Gastrocnemius medialis (tissue), 4 donors: ENCODE results near the gene PMEPA1. TPM values are rescaled to one million over a fixed set of nuclear protein-coding genes. Genes with fewer than 3 reads are reported as not detected.

Source experiments
- ATAC-seq, 2 donors: fragments of 150-250 bp; one replicate each; pipeline ENCODE4 v1.9.1; 2016
- DNase-seq, 2 donors: peaks; one replicate each; pipeline ENCODE4 v3.0.0-alpha.2; 2019
- H3K27ac ChIP-seq, 4 donors: fragments of 200-600 bp; sonication (generic); 1 replicate in 1 of 4; 2 replicates in 3 of 4; pipeline ENCODE4 v1.5.1; 2016 to 2018; ENCODE audit warnings: mild to moderate bottlenecking in 2 of 4, moderate library complexity in 1 of 4
- H3K27me3 ChIP-seq, 3 donors: fragments of 200-600 bp; sonication (generic) in 2 of 3; 1 replicate in 1 of 3; 2 replicates in 2 of 3; pipeline versions ENCODE4 v1.5.1 to v1.6.0; 2016 to 2019; ENCODE audit warnings: mild to moderate bottlenecking in 1 of 3, moderate library complexity in 1 of 3
- H3K36me3 ChIP-seq, 2 donors: fragments of 200-600 bp; sonication (generic) in 1 of 2; one replicate each; pipeline ENCODE4 v1.5.1; 2017 to 2018
- H3K4me1 ChIP-seq, 2 donors: fragments of 200-600 bp; sonication (generic) in 1 of 2; one replicate each; pipeline ENCODE4 v1.5.1; 2016 to 2017; ENCODE audit warnings: mild to moderate bottlenecking in 2 of 2
- H3K4me3 ChIP-seq, 4 donors: fragments of 200-600 bp; sonication (generic) in 3 of 4; 1 replicate in 1 of 4; 2 replicates in 3 of 4; pipeline ENCODE4 v1.5.1; 2016 to 2019; ENCODE audit warnings: mild to moderate bottlenecking in 2 of 4
- H3K9me3 ChIP-seq, 3 donors: fragments of 200-600 bp; sonication (generic) in 2 of 3; 1 replicate in 1 of 3; 2 replicates in 2 of 3; pipeline ENCODE4 v1.5.1; 2016 to 2019
- POLR2A ChIP-seq, 2 donors: fragments of 450-650 bp; IDR thresholded peaks; one replicate each; pipeline ENCODE4 v1.6.1; 2017; ENCODE audit warnings: antibody characterized with exemption in 2 of 2, mild to moderate bottlenecking in 2 of 2, moderate library complexity in 2 of 2
- in situ Hi-C, 4 donors: fragments of 200-750 bp; cut with MboI; loops; one replicate each; pipeline versions ENCODE4 v1.15.0 to v1.8.0; 2017; ENCODE audit warnings: low sequenced_read_pairs in 4 of 4
- intact Hi-C: fragments of 100-400 bp; cut with DNase I; formaldehyde crosslinking; loops from one replicate; pipeline ENCODE4 v1.15.1; 2023; ENCODE audit warnings: low total_unique reads
- total RNA-seq, 4 donors: library from RNA; depleted of rRNA; stranded (reverse); fragments of >200 nt; gene quantifications; one replicate each; pipeline versions ENCODE4 v1.1.0 to v1.2.3, GENCODE V29; 2016
- TF ChIP-seq, protein P1 (sequence below), 5 experiments: fragments of 450-650 bp in 3 of 5; fragments of 200-600 bp in 2 of 5; sonication (generic) in 2 of 5; IDR thresholded peaks in 4 of 5; conservative IDR thresholded peaks in 1 of 5; 1 replicate in 4 of 5; 2 replicates in 1 of 5; pipeline ENCODE4 v1.5.1; 2016 to 2019; ENCODE audit warnings: antibody characterized with exemption in 5 of 5, mild to moderate bottlenecking in 3 of 5, moderate library complexity in 3 of 5

Gene PMEPA1
- total RNA-seq, 4 donors from 2014 or later = 1.5 to 8.1 (median 5.8) TPM

DNA sequence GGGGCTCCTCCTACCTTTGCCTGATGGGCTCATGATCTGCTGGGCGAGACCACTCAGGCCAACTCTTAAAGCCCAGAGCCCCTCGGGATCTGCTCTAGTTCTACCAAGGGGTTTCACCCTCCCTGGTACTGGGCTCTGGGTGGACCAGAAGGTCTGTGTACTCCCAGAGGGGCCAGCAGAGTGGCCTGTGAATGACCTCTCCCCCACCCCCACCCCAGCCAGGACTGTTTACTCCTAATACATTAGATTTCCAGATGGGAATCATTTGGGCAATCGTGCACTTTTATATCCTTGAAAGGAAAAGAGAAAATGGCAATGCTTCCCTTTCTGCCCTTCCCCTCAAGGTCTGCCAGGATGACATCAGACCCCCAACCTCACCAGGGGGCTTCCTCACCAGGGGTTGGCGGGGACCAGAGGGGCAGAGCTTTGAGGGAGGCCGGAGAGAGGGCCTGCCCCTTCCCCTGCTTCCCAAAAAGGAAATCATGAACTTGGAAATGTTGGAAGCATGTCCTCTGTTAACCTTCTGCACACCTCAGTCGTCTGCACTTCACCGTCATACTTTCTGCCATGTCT, 37.1 kb upstream of the PMEPA1 start:
- in situ Hi-C loops (no loop called here), intact Hi-C loops (loop anchor here (5.0 kb wide), 1 partner anchor 90 kb away; no protein-coding TSS in a partner anchor)
- no peaks in the 10 kb centered on the region for H3K9me3 ChIP-seq
- no peak for DNase-seq
- H3K4me1 ChIP-seq = peaks cover 20 to 22% of the 10 kb centered on the region in 2 donors
- TF ChIP-seq POLR2A (IDR thresholded peaks at IDR 0.05) = no peak
- TF ChIP-seq, protein P1, sequence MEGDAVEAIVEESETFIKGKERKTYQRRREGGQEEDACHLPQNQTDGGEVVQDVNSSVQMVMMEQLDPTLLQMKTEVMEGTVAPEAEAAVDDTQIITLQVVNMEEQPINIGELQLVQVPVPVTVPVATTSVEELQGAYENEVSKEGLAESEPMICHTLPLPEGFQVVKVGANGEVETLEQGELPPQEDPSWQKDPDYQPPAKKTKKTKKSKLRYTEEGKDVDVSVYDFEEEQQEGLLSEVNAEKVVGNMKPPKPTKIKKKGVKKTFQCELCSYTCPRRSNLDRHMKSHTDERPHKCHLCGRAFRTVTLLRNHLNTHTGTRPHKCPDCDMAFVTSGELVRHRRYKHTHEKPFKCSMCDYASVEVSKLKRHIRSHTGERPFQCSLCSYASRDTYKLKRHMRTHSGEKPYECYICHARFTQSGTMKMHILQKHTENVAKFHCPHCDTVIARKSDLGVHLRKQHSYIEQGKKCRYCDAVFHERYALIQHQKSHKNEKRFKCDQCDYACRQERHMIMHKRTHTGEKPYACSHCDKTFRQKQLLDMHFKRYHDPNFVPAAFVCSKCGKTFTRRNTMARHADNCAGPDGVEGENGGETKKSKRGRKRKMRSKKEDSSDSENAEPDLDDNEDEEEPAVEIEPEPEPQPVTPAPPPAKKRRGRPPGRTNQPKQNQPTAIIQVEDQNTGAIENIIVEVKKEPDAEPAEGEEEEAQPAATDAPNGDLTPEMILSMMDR (IDR thresholded peaks at IDR 0.05 in 4 of 5, conservative IDR thresholded peaks at IDR 0.05 in 1 of 5) = no peak
- H3K36me3 ChIP-seq = no peaks in the 10 kb centered on the region
- no peaks in the 10 kb centered on the region for H3K27me3 ChIP-seq
- H3K4me3 ChIP-seq = no peak overlapping the region
- H3K27ac ChIP-seq = no peak overlapping the region
- ATAC-seq = no peak

DNA sequence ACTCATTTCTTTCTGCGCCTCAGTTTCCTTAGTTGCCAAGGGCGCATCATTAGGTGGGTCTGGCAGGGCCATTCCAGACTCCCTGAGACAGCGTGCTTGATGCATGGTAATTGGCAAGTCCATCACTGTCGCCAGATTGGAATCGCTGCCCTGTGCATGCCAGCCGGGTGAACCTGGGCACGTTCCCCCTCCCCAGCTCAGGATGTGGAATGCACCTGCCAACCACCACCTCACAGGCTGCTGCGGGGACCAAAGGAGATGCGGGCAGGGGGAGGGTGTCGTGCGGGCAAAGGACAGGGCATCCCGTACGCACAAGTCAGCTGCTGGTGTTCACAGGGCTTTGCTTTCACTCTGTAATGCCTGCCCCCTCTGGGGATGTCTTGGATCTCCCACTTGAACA, 36.4 kb upstream of the PMEPA1 start:
- no peak for DNase-seq
- TF ChIP-seq, protein P1 (IDR thresholded peaks at IDR 0.05 in 4 of 5, conservative IDR thresholded peaks at IDR 0.05 in 1 of 5) = no peak
- TF ChIP-seq POLR2A (IDR thresholded peaks at IDR 0.05) = no peak
- Histone ChIP-seq H3K27ac (no peak overlapping the region), H3K9me3 (no peaks in the 10 kb centered on the region), H3K4me1 (peaks cover 20 to 22% of the 10 kb centered on the region in 2 donors), H3K4me3 (no peak overlapping the region), H3K27me3 (no peaks in the 10 kb centered on the region), H3K36me3 (no peaks in the 10 kb centered on the region)
- in situ Hi-C loops (no loop called here), intact Hi-C loops (loop anchor here (5.0 kb wide), 1 partner anchor 89 kb away; no protein-coding TSS in a partner anchor)
- no peak for ATAC-seq

DNA sequence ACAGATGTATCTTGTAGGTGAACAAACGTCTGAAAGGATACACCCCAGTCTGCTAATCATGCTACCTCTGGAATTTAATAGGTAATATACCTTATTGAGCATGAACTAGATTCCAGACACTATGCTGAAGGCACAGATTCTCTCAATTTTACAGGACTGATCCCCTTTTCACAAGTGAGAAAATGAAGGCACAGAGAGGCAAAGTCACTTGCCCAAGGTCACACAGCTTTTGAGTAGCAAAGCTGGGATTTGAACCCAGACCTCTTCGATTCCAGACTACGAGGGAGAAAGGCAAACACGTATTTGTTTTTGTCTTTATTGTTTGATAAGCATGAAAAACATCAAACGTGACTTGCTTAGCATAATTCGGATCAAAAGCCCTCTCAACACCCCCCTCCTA, 34.4 kb upstream of the PMEPA1 start:
- H3K9me3 ChIP-seq = no peaks in the 10 kb centered on the region
- peaks cover 16 to 17% of the 10 kb centered on the region in 2 donors for H3K4me1 ChIP-seq
- no peaks in the 10 kb centered on the region for H3K36me3 ChIP-seq
- no peak overlapping the region for H3K4me3 ChIP-seq
- TF ChIP-seq POLR2A (IDR thresholded peaks at IDR 0.05) = no peak
- TF ChIP-seq, protein P1 (IDR thresholded peaks at IDR 0.05 in 4 of 5, conservative IDR thresholded peaks at IDR 0.05 in 1 of 5) = no peak
- no peak overlapping the region for H3K27ac ChIP-seq
- intact Hi-C loops = no loop called here
- H3K27me3 ChIP-seq = no peaks in the 10 kb centered on the region
- no peak for DNase-seq
- no peak for ATAC-seq
- in situ Hi-C loops = no loop called here

DNA sequence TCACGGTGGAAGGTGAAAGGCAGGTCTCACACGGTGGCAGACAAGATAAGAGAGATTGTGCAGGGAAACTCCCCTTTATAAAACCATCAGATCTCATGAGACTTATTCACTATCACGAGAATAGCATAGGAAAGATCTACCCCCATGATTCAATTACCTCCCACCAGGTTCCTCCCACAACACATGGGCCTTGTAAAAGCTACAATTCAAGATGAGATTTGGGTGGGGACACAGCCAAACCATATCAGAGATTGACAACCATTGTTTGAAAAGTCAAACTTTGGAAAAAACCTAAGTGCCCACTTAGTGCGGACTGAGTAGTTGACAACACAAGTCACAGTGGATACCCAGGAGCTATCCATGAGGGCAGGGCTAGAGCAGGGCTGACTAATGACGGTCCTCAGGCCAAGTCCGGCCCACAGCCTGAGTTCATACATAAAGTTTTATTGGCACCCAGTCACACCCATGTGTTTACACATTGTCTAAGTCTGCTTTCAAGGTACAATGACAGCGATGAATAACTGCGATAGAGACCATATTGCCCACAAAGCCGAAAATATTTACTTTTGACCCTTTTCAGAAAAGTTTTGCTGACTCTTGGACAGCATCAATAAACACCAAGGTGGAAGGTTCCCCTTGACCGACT, 33.8 kb upstream of the PMEPA1 start:
- in situ Hi-C loops (no loop called here), intact Hi-C loops (no loop called here)
- Histone ChIP-seq H3K36me3 (no peaks in the 10 kb centered on the region), H3K27me3 (no peaks in the 10 kb centered on the region), H3K4me3 (no peak overlapping the region), H3K27ac (no peak overlapping the region), H3K9me3 (no peaks in the 10 kb centered on the region), H3K4me1 (peaks cover 9 to 11% of the 10 kb centered on the region in 2 donors)
- ATAC-seq = no peak
- TF ChIP-seq POLR2A (IDR thresholded peaks at IDR 0.05) = no peak
- no peak for DNase-seq

DNA sequence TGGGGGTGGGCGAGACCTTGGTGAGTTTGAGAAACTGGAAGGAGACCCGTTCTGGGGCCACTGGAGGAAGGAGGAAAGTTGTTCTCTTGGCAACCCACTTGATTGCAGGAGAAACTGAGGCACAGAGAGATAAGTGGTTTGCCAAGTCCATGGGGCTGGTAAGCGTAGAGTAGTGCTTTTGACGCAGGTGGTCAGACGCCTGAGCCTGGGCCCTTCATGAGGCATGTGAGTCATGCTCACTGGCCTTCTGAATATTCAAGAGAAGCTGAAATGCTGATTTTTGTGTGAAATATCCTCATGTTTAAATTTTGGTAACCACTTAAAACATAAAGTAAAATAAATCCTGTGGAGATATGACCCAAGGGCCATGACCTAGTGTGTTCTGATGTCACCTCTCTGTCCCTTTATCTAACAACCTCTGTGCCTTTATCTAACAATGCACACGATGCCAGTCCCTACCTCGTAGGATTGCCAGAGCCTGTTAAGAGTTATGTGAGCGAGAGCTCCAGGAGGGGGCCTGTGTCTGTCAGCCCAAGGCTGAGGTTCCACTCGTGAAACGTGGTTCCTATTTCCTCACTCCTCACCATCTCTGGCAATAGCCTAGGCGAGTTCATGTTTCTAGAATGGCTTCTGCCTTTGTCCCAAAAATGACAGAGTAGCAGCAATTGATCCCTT, 32.8 kb upstream of the PMEPA1 start:
- no peaks in the 10 kb centered on the region for H3K36me3 ChIP-seq
- DNase-seq (no peak), ATAC-seq (no peak)
- intact Hi-C loops = no loop called here
- no peak for TF ChIP-seq POLR2A (IDR thresholded peaks at IDR 0.05)
- TF ChIP-seq, protein P1 (IDR thresholded peaks at IDR 0.05 in 4 of 5, conservative IDR thresholded peaks at IDR 0.05 in 1 of 5) = no peak
- H3K27me3 ChIP-seq = no peaks in the 10 kb centered on the region
- H3K4me3 ChIP-seq = no peak overlapping the region
- H3K4me1 ChIP-seq = peaks cover 2 to 4% of the 10 kb centered on the region in 2 donors
- in situ Hi-C loops = no loop called here
- no peak overlapping the region for H3K27ac ChIP-seq
- H3K9me3 ChIP-seq = no peaks in the 10 kb centered on the region
